ENCODE data around the gene RYR3.

DNA sequence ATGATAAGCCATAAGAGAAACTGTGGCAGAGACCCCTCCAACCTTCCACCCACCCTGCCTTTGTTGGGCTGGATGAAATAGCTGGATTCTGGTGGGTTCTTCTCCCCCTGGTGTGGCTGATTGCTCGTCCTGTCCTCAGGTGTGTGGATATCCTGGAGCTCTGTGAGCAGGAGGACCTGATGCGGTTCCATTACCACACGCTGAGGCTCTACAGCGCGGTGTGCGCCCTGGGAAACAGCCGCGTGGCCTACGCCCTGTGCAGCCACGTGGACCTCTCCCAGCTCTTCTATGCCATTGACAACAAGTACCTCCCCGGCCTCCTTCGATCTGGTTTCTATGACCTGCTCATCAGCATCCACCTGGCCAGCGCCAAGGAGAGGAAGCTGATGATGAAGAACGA lies 351.2 kb downstream of the RYR3 start:
- TF ChIP-seq CTCF (conservative IDR thresholded peaks at IDR 0.05; ENCODE audit: low read depth, low read length) (no peak), EZH2 (IDR thresholded peaks at IDR 0.05; ENCODE audit: borderline replicate concordance, low read depth, low read length, poor library complexity, severe bottlenecking) (no peak)

All from A673 (cell line).